HUES6 (cell line): Measurements from ENCODE around the gene NADSYN1.

Experiments
- H3K27ac ChIP-seq: 2 replicates; pipeline ENCODE4 v1.7.0; 2013; ENCODE audit warnings: low read depth, mild to moderate bottlenecking, low read length, inconsistent platforms
- H3K27me3 ChIP-seq: 2 replicates; pipeline ENCODE4 v1.6.1; 2013; ENCODE audit warnings: low read length; ENCODE audit not compliant: control insufficient read depth, insufficient read depth
- H3K36me3 ChIP-seq: 2 replicates; pipeline ENCODE4 v1.6.1; 2013; ENCODE audit warnings: low read length; ENCODE audit not compliant: control insufficient read depth, insufficient read depth
- H3K4me1 ChIP-seq: 2 replicates; pipeline ENCODE4 v1.6.1; 2013; ENCODE audit warnings: low read length; ENCODE audit not compliant: control insufficient read depth, insufficient read depth
- H3K4me3 ChIP-seq: 2 replicates; pipeline ENCODE4 v1.5.1; 2013; ENCODE audit warnings: low read depth, low read length
- H3K9ac ChIP-seq: one replicate; pipeline ENCODE4 v1.6.1; 2013; ENCODE audit warnings: mild to moderate bottlenecking, low read length
- H3K9me3 ChIP-seq: 2 replicates; pipeline ENCODE4 v1.6.1; 2013; ENCODE audit warnings: low read depth, low read length; ENCODE audit not compliant: control insufficient read depth, insufficient read depth

NADSYN1 gene

GRCh38 chr11:71462726-71463125 lies 9.7 kb downstream of the NADSYN1 start:
- peaks cover 6% of the 10 kb centered on the region; the same call in 1 of the 2 replicates for H3K9me3 ChIP-seq
- H3K4me1 ChIP-seq, result no peaks in the 10 kb centered on the region
- no peak overlapping the region for H3K9ac ChIP-seq
- H3K36me3 ChIP-seq, result peaks cover 72% of the 10 kb centered on the region
- no peak overlapping the region for H3K27ac ChIP-seq
- no peaks in the 10 kb centered on the region for H3K27me3 ChIP-seq
- no peak overlapping the region for H3K4me3 ChIP-seq

DNA sequence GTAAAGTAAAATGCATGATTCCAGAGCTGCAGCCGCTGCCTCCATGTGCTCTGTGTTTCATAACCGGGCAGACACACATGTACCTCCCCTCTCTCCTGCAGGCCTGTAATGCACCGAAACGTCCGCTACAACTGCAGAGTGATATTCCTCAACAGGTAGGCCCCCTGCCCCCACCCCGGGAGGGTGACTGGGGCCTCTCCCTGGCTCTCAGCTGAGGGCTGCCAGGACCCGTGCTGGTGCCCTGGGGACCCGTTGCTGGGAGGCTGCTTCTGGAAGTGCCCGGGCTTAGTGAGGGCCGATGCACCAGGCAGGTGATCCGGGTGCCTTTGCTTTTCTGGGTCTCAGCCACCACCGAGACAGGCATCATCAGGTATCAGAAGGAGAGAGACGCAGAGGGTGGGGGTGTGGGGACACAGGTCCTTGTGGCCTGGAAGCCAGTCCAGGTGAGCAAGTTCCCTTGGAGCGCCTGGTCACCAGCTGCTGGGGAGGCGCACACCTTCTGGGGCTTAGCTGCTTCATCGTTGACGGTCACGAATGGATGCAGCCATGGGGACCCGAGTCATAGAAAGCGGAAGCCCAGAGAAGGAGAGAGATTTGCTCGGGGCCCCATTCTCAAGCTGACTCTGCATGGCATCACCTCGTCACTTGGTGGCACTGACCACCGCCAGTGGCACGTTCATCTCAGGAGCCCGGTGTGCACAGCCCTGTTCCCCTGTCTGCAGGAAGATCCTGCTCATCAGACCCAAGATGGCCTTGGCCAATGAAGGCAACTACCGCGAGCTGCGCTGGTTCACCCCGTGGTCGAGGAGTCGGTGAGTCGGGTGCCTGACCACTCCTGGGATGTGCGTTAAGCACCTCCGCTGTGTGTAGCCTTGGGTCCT lies 10.6 kb downstream of the NADSYN1 start:
- peaks cover 14% of the 10 kb centered on the region for H3K9me3 ChIP-seq
- no peaks in the 10 kb centered on the region for H3K27me3 ChIP-seq
- peaks cover 69% of the 10 kb centered on the region for H3K36me3 ChIP-seq
- H3K4me1 ChIP-seq, result no peaks in the 10 kb centered on the region
- H3K4me3 ChIP-seq, result no peak overlapping the region
- H3K9ac ChIP-seq, result no peak overlapping the region
- no peak overlapping the region for H3K27ac ChIP-seq

GRCh38 chr11:71465054-71465453 lies 12.1 kb downstream of the NADSYN1 start:
- Histone ChIP-seq H3K4me3 (no peak overlapping the region), H3K27ac (no peak overlapping the region), H3K4me1 (no peaks in the 10 kb centered on the region), H3K9ac (no peak overlapping the region), H3K9me3 (peaks cover 23% of the 10 kb centered on the region), H3K36me3 (peaks cover 62% of the 10 kb centered on the region), H3K27me3 (no peaks in the 10 kb centered on the region)

GRCh38 chr11:71466358-71466757 lies 13.4 kb downstream of the NADSYN1 start:
- H3K4me1 ChIP-seq, result no peaks in the 10 kb centered on the region
- H3K9me3 ChIP-seq, result peaks cover 23% of the 10 kb centered on the region
- H3K27ac ChIP-seq, result no peak overlapping the region
- peaks cover 53% of the 10 kb centered on the region for H3K36me3 ChIP-seq
- no peak overlapping the region for H3K4me3 ChIP-seq
- H3K27me3 ChIP-seq, result no peaks in the 10 kb centered on the region
- H3K9ac ChIP-seq, result no peak overlapping the region

GRCh38 chr11:71467164-71467563 lies 14.2 kb downstream of the NADSYN1 start:
- no peak overlapping the region for H3K4me3 ChIP-seq
- no peaks in the 10 kb centered on the region for H3K27me3 ChIP-seq
- no peak overlapping the region for H3K27ac ChIP-seq
- H3K9ac ChIP-seq, result no peak overlapping the region
- no peaks in the 10 kb centered on the region for H3K4me1 ChIP-seq
- H3K9me3 ChIP-seq, result peaks cover 23% of the 10 kb centered on the region
- peaks cover 50% of the 10 kb centered on the region; the same call in 1 of the 2 replicates for H3K36me3 ChIP-seq

DNA sequence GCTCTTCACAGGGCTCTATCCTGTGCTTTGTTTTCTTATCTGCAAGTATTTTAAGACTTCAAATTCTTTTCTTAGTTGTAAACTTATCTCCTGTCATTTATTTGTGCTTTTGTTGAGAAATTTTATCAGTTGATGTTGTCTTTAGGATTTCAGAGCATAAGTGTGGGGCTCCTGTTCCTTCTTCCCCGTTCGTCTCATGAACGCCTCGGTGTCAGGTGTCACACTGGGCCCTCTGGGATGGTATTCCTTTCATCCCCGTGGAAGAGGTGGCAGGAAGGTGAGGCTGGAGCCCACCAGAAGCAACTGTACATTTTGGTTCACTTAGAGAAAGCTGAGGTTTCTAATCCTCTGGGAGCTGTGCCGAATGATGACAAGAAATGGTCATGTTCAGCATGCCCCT lies 17.9 kb downstream of the NADSYN1 start:
- H3K27me3 ChIP-seq, result no peaks in the 10 kb centered on the region
- H3K27ac ChIP-seq, result no peak overlapping the region
- H3K9ac ChIP-seq, result no peak overlapping the region
- no peak overlapping the region for H3K4me3 ChIP-seq
- no peaks in the 10 kb centered on the region; the same call in 1 of the 2 replicates for H3K4me1 ChIP-seq
- peaks cover 23% of the 10 kb centered on the region for H3K9me3 ChIP-seq
- peaks cover 65% of the 10 kb centered on the region for H3K36me3 ChIP-seq

- Histone ChIP-seq H3K36me3 (peaks cover 62% of the 10 kb centered on the region), H3K9ac (no peak overlapping the region), H3K27ac (no peak overlapping the region)
These were observed 19.4 kb downstream of the NADSYN1 start for GRCh38 chr11:71472357-71472885.

DNA sequence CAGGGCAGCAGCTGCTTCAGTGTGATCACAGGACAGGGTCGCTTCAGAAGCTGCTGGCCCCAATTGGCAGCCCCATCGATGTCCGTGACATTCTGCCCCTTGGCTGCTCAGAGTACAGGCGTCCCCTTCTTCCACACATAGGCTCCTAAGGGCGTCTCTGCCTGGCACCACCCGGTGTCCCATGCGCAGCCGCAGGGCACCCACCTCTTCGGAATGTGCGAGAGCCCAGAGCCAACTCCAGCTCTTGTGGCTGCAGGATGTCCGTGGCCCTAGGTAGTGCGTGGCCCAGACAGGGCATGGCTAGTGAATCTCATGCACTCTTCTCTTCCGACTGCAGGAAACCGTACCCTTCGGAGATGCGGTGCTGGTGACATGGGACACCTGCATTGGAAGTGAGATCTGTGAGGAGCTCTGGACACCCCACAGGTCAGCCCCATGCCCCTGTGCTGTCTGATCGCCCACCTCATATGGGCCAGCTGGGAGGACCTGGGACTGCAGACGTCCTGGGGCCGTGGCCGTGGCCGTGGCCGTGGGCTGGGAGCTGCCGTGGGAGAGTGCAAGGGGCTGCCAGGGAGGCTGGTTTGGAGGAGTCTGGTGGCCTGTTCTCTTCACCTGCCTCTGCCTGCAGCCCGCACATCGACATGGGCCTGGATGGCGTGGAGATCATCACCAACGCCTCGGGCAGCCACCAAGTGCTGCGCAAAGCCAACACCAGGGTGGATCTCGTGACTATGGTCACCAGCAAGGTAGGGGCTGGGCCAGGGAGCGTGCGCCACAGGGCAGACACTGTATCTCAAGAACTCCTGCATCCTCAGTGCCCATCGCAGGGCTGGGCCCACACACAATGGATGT lies 20.2 kb downstream of the NADSYN1 start:
- Histone ChIP-seq H3K4me3 (no peak overlapping the region), H3K36me3 (peaks cover 62% of the 10 kb centered on the region), H3K27me3 (no peaks in the 10 kb centered on the region), H3K9me3 (peaks cover 13% of the 10 kb centered on the region), H3K9ac (no peak overlapping the region), H3K27ac (no peak overlapping the region), H3K4me1 (peaks cover 10% of the 10 kb centered on the region; the same call in 1 of the 2 replicates)

More at GRCh38 chr11:71472357-71472885, 19.4 kb downstream of the NADSYN1 start:
- H3K4me1 ChIP-seq, result peaks cover 4% of the 10 kb centered on the region; the same call in 1 of the 2 replicates
- no peaks in the 10 kb centered on the region for H3K27me3 ChIP-seq
- peaks cover 20% of the 10 kb centered on the region for H3K9me3 ChIP-seq
- H3K4me3 ChIP-seq, result no peak overlapping the region

DNA sequence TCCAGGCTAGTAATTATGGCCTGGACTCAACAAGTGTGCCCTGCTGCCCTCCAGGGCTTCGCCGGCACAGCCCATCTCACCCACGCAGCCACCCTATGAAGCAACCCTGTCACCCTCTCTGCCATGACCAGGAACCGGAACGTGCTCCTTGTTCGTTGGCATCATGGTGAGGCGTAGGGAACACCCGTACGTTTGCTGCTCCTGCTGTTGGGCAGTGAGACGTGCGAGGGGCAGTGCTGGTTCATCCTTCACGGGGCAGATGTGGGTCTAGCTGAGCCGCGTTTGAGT lies 20.7 kb downstream of the NADSYN1 start:
- no peak overlapping the region for H3K9ac ChIP-seq
- no peak overlapping the region for H3K4me3 ChIP-seq
- no peaks in the 10 kb centered on the region for H3K27me3 ChIP-seq
- H3K36me3 ChIP-seq, result peaks cover 65% of the 10 kb centered on the region
- H3K9me3 ChIP-seq, result peaks cover 8% of the 10 kb centered on the region
- peaks cover 10% of the 10 kb centered on the region; the same call in 1 of the 2 replicates for H3K4me1 ChIP-seq
- no peak overlapping the region for H3K27ac ChIP-seq

- peaks cover 10% of the 10 kb centered on the region; the same call in 1 of the 2 replicates for H3K4me1 ChIP-seq
- H3K4me3 ChIP-seq, result no peak overlapping the region
- peaks cover 2% of the 10 kb centered on the region for H3K9me3 ChIP-seq
- no peaks in the 10 kb centered on the region for H3K27me3 ChIP-seq
- peaks cover 65% of the 10 kb centered on the region for H3K36me3 ChIP-seq
- H3K9ac ChIP-seq, result no peak overlapping the region
- no peak overlapping the region for H3K27ac ChIP-seq
These were observed 21.3 kb downstream of the NADSYN1 start for GRCh38 chr11:71474141-71474770.
